Measurements from ENCODE around the gene NOCT. TPM values are rescaled to one million over a fixed set of nuclear protein-coding genes. Genes with fewer than 3 reads are reported as not detected.

Gene NOCT
- total RNA-seq, 1 experiment from 2014 or later, result 43.4 TPM

DNA sequence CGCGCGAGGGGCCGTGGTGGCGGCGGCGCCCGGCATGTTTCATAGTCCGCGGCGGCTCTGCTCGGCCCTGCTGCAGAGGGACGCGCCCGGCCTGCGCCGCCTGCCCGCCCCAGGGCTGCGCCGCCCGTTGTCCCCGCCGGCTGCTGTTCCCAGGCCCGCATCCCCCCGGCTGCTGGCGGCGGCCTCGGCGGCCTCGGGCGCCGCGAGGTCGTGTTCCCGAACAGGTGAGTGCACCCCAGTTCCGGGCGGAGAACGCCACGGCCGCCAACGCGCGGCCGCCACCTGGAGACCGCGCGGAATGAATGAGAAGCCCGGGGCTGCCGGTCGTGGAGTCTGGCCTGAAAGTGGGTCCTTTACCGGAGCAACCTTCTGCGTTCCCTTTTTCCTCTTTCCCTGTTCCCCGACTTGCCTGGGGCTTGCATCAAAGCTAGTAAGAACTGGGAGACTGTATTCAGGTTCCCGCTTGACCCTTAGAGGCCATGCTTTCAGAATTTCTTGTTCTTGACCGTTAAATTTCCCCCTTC, 429 bp downstream of the NOCT start (continued):
- TF ChIP-seq, protein P1, sequence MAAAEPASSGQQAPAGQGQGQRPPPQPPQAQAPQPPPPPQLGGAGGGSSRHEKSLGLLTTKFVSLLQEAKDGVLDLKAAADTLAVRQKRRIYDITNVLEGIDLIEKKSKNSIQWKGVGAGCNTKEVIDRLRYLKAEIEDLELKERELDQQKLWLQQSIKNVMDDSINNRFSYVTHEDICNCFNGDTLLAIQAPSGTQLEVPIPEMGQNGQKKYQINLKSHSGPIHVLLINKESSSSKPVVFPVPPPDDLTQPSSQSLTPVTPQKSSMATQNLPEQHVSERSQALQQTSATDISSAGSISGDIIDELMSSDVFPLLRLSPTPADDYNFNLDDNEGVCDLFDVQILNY (CRISPR knock-in tag; IDR thresholded peaks at IDR 0.05), result peak; percentile 62; the same call in 1 of the 2 replicates
- peak; percentile 18 for TF ChIP-seq FOXK1 (CRISPR knock-in tag; IDR thresholded peaks at IDR 0.05)
- 0 out of 2 replicates have a peak, but pooled peaks have one; percentile 11 for TF ChIP-seq SP1 (CRISPR knock-in tag; conservative IDR thresholded peaks at IDR 0.05)
- TF ChIP-seq, protein P2, sequence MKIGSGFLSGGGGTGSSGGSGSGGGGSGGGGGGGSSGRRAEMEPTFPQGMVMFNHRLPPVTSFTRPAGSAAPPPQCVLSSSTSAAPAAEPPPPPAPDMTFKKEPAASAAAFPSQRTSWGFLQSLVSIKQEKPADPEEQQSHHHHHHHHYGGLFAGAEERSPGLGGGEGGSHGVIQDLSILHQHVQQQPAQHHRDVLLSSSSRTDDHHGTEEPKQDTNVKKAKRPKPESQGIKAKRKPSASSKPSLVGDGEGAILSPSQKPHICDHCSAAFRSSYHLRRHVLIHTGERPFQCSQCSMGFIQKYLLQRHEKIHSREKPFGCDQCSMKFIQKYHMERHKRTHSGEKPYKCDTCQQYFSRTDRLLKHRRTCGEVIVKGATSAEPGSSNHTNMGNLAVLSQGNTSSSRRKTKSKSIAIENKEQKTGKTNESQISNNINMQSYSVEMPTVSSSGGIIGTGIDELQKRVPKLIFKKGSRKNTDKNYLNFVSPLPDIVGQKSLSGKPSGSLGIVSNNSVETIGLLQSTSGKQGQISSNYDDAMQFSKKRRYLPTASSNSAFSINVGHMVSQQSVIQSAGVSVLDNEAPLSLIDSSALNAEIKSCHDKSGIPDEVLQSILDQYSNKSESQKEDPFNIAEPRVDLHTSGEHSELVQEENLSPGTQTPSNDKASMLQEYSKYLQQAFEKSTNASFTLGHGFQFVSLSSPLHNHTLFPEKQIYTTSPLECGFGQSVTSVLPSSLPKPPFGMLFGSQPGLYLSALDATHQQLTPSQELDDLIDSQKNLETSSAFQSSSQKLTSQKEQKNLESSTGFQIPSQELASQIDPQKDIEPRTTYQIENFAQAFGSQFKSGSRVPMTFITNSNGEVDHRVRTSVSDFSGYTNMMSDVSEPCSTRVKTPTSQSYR (CRISPR knock-in tag; IDR thresholded peaks at IDR 0.05), result no peak
- TF ChIP-seq, protein P3, sequence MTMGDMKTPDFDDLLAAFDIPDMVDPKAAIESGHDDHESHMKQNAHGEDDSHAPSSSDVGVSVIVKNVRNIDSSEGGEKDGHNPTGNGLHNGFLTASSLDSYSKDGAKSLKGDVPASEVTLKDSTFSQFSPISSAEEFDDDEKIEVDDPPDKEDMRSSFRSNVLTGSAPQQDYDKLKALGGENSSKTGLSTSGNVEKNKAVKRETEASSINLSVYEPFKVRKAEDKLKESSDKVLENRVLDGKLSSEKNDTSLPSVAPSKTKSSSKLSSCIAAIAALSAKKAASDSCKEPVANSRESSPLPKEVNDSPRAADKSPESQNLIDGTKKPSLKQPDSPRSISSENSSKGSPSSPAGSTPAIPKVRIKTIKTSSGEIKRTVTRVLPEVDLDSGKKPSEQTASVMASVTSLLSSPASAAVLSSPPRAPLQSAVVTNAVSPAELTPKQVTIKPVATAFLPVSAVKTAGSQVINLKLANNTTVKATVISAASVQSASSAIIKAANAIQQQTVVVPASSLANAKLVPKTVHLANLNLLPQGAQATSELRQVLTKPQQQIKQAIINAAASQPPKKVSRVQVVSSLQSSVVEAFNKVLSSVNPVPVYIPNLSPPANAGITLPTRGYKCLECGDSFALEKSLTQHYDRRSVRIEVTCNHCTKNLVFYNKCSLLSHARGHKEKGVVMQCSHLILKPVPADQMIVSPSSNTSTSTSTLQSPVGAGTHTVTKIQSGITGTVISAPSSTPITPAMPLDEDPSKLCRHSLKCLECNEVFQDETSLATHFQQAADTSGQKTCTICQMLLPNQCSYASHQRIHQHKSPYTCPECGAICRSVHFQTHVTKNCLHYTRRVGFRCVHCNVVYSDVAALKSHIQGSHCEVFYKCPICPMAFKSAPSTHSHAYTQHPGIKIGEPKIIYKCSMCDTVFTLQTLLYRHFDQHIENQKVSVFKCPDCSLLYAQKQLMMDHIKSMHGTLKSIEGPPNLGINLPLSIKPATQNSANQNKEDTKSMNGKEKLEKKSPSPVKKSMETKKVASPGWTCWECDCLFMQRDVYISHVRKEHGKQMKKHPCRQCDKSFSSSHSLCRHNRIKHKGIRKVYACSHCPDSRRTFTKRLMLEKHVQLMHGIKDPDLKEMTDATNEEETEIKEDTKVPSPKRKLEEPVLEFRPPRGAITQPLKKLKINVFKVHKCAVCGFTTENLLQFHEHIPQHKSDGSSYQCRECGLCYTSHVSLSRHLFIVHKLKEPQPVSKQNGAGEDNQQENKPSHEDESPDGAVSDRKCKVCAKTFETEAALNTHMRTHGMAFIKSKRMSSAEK (CRISPR knock-in tag; IDR thresholded peaks at IDR 0.05; ENCODE audit: borderline replicate concordance), result no peak
- TF ChIP-seq GTF2I (CRISPR knock-in tag; conservative IDR thresholded peaks at IDR 0.05), result no peak

DNA sequence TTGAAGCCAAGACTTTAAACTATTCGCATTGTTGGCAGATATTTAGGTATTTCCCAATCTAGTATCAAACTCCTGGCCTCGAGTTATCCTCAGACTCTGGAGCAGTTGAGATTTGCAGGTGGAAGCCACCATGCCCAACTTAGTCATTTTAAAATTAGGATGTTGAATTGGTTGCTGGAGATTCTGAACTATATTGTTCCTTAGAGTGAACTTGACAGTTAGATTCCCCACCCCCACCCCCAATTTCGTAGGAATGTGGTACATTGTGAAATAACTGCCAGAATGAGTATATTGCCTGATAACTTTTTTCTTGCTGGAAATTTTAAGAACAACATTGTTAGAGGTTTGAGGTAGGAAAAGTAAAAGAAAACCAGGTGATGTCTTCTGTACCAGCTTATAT, 2.3 kb downstream of the NOCT start:
- H3K9me3 Mint-ChIP-seq, result no peaks in the 10 kb centered on the region
- no peak for DNase-seq (ENCODE audit: low spot score)
- H3K4me3 Mint-ChIP-seq, result peak overlapping the region; percentile 59
- no peaks in the 10 kb centered on the region for H3K27me3 Mint-ChIP-seq (ENCODE audit: low read depth)
- no peak for ATAC-seq
- H3K27ac Mint-ChIP-seq, result peak overlapping the region; percentile 88; the same call in 1 of the 2 replicates
- POLR2A ChIA-PET, result no interaction called here
- peaks cover 4% of the 10 kb centered on the region for H3K36me3 Mint-ChIP-seq
- CTCF ChIA-PET, result interaction anchor here (0.6 to 1.2 kb wide), 2 partner anchors 13 to 267 kb away, joined by 3 to 6 read pairs; no protein-coding TSS in a partner anchor
- peaks cover 66% of the 10 kb centered on the region for H3K4me1 Mint-ChIP-seq
- TF ChIP-seq, protein P4, sequence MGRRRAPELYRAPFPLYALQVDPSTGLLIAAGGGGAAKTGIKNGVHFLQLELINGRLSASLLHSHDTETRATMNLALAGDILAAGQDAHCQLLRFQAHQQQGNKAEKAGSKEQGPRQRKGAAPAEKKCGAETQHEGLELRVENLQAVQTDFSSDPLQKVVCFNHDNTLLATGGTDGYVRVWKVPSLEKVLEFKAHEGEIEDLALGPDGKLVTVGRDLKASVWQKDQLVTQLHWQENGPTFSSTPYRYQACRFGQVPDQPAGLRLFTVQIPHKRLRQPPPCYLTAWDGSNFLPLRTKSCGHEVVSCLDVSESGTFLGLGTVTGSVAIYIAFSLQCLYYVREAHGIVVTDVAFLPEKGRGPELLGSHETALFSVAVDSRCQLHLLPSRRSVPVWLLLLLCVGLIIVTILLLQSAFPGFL (CRISPR knock-in tag; IDR thresholded peaks at IDR 0.05; ENCODE audit: borderline replicate concordance), result no peak
- TF ChIP-seq OVOL2 (CRISPR knock-in tag; IDR thresholded peaks at IDR 0.05; ENCODE audit: borderline replicate concordance) (no peak), CBFB (CRISPR knock-in tag; IDR thresholded peaks at IDR 0.05; ENCODE audit: low read depth) (no peak), NR1H2 (CRISPR knock-in tag; IDR thresholded peaks at IDR 0.05) (no peak), ZNF121 (CRISPR knock-in tag; IDR thresholded peaks at IDR 0.05) (no peak), GTF2I (CRISPR knock-in tag; conservative IDR thresholded peaks at IDR 0.05) (no peak), SMAD4 (CRISPR knock-in tag; IDR thresholded peaks at IDR 0.05) (no peak), NFYB (CRISPR knock-in tag; conservative IDR thresholded peaks at IDR 0.05; ENCODE audit: low read depth) (no peak), SOX15 (CRISPR knock-in tag; IDR thresholded peaks at IDR 0.05) (no peak), HMGA2 (CRISPR knock-in tag; IDR thresholded peaks at IDR 0.05) (no peak), TEAD4 (CRISPR knock-in tag; IDR thresholded peaks at IDR 0.05) (no peak)
- TF ChIP-seq, protein P5, sequence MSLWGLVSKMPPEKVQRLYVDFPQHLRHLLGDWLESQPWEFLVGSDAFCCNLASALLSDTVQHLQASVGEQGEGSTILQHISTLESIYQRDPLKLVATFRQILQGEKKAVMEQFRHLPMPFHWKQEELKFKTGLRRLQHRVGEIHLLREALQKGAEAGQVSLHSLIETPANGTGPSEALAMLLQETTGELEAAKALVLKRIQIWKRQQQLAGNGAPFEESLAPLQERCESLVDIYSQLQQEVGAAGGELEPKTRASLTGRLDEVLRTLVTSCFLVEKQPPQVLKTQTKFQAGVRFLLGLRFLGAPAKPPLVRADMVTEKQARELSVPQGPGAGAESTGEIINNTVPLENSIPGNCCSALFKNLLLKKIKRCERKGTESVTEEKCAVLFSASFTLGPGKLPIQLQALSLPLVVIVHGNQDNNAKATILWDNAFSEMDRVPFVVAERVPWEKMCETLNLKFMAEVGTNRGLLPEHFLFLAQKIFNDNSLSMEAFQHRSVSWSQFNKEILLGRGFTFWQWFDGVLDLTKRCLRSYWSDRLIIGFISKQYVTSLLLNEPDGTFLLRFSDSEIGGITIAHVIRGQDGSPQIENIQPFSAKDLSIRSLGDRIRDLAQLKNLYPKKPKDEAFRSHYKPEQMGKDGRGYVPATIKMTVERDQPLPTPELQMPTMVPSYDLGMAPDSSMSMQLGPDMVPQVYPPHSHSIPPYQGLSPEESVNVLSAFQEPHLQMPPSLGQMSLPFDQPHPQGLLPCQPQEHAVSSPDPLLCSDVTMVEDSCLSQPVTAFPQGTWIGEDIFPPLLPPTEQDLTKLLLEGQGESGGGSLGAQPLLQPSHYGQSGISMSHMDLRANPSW (CRISPR knock-in tag; conservative IDR thresholded peaks at IDR 0.05; ENCODE audit: low read depth), result no peak
- TF ChIP-seq, protein P6, sequence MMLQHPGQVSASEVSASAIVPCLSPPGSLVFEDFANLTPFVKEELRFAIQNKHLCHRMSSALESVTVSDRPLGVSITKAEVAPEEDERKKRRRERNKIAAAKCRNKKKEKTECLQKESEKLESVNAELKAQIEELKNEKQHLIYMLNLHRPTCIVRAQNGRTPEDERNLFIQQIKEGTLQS (CRISPR knock-in tag; conservative IDR thresholded peaks at IDR 0.05), result no peak
- TF ChIP-seq, protein P7, sequence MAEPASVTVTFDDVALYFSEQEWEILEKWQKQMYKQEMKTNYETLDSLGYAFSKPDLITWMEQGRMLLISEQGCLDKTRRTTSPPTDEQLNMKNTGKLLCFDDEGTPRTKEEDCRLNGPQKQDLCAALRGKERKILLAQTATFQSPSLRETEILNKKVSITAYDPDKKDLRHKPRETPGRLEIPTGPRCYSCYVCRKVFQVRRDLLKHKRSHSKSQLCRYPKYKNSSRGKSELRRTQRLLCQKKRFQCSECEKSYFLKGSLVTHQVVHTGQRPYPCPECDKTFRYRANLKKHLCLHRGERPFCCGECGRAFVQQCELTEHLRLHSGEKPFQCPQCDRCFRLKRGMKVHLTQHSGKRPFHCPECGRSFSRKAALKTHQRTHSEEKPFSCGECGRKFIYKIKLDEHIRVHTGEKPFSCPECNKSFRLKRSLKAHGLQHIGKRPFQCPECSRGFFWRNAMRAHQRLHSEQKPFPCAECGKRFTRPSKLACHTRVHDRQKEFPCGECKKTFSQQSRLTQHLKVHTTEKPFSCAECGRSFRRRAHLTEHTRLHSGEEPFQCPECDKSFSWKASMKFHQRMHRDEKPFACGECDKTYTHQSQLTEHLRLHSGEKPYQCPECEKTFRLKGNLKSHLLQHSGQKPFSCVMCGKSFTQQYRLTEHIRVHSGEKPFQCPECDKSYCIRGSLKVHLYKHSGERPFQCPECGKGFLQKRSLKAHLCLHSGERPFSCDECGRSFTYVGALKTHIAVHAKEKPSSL (CRISPR knock-in tag; conservative IDR thresholded peaks at IDR 0.05), result no peak
- TF ChIP-seq, protein P8, sequence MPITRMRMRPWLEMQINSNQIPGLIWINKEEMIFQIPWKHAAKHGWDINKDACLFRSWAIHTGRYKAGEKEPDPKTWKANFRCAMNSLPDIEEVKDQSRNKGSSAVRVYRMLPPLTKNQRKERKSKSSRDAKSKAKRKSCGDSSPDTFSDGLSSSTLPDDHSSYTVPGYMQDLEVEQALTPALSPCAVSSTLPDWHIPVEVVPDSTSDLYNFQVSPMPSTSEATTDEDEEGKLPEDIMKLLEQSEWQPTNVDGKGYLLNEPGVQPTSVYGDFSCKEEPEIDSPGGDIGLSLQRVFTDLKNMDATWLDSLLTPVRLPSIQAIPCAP (CRISPR knock-in tag; IDR thresholded peaks at IDR 0.05), result no peak
